DMS53 treated with DMSO at 0.1 percent for 48 hours (cell line): ENCODE results near the gene CTNNA1.

Experiments used
- DNase-seq: peaks from one replicate; lab custom pipeline; 2025; ENCODE audit not compliant: unreplicated experiment; lab: John Stamatoyannopoulos, UW

CTNNA1 gene

GRCh38 chr5:138947780-138948179 lies 194.6 kb downstream of the CTNNA1 start:
- no peak for DNase-seq

GRCh38 chr5:138948471-138949222 lies 195.4 kb downstream of the CTNNA1 start:
- DNase-seq, result no peak

DNA sequence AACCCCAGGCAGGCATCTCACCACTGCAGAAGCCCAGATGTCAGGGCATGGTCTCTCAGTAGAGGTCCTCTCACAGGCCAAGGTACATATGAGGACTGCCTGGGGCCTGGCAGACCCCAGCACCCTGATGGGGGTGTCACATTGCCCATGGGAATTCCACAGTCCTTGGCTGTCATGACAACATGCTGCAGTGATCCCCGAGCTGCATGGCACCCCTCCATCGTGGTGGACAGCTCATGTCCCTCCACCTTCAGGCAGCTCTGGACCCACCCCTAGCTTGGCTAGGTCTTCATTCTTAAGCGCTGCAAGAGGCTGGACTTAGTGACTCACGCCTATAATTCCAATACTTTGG lies 196.0 kb downstream of the CTNNA1 start:
- DNase-seq, result no peak

DNA sequence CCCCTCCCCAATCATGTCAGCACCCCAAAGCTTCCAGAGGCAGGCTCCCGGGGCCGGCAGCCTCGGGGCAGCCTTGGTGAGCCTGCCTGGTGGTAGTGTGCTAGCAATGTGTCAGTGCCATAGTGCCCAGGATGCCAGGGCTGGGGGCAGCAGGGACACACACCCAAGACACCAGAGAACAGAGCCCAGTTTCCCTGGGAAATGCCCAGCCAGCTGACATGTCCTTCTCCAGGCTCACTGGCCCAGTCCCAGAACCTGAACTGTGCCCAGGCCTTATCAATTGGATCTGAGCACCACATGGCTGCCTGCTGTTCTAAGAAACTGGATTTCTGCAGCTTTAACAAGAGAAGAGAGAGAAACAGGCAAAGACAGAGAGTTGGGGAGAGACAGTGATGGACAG lies 196.8 kb downstream of the CTNNA1 start:
- no peak for DNase-seq

DNA sequence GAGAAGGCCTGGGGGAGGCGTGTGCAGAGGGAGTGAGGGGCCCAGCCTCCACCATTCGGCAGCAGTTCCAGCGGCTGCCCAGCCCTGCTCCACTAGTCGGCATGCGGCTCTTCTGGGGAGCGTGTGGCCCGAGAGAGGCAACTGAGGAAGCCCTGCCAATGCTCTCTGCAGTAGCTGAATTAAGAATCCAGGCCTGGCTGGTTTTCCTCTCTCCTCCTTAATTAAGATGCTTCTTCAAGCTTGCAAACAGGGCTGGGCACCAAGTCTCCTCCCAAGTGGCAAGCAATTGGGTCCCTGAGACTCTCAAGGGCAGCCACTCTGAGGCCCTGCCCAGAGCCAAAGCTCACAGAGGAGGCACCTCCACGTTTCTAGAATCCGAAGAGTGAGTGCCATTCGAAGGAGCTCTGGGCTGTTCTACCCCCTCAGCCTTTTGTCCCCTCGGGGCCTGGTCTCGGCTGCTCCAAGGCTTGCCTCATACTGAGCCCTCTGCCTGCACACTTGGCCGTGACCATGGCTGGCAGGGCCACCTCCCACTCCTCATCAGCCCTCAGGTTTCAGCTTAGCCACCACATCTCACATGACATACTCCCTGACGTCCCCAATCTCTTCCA lies 197.3 kb downstream of the CTNNA1 start:
- no peak for DNase-seq

DNA sequence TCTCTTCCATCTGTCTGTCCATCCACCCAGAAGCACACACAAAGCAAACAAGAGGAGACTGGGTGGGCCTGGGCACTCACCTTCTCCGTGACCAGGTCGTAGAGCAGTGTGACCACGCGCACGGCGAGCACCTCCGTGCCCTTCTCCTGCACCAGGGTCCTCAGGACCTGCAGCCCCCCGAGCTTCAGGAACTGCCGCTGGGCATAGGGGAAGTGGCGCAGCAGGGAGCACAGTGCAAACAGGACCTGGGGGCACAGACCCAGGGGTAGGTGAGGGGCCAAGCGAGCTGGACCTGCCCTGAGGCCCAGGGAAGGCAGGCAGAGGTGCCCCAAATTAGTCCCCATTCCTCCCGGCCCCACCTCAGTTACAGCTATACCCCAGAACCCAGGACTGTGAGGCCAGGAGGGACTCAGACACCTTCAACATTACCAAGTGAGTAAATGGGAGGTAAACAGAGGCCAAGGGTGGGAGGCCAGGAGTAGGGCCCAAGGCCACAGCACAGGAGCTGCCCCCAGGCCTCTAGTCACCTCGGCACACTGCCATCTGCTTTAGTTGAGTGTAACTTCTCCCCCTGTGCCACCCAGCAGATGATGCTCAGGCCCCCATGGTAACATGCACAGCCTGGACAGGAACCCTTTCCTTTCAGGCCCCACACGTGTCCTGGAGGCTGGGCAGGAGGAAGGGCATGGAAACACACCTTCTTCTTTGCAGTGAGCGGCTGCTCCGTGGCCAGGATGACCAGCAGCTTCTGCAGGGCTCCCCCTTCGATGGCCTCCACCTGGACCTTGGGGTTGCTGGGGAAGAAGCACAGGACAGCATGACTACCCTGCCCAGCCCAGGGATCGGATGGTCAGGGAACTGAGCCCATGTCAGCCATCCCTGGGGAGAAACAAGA lies 198.1 kb downstream of the CTNNA1 start:
- DNase-seq, result no peak

DNA sequence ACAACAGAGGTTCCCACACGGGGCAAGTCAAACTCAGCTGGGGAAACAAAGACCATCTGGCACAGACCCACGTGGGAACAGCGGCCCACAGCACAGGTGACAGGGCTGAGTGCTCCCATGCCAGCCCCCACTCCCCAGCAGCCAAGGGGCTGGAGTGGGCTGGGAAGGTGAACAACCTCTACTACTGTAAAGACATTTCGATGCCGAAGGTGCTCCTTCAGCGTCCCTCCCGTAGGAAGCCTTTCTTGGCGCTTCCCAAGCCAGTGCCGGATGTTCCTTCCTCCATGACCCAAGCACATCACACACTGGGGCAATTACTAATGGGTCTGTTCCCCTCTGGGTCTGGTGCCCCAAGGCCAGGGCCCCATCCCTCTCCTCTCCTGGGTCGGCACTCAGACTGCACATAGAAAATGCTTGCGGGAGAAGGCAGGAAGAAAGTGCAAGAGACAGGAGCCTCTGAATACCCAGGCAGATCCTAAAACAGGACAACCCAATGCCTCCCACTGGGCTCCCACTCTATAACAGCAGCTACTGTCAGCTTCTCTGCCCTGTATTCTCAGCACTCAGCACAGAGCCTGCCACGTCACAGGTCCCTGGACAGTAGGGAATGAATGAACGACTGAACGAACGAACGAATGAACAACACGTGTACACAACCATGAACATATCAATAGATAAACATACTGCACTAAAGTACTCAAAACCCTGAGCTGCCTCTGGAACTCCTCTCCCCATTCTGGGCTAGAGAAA lies 198.9 kb downstream of the CTNNA1 start:
- no peak for DNase-seq

- DNase-seq, result no peak
Measured at GRCh38 chr5:138952962-138953361, 199.7 kb downstream of the CTNNA1 start.

- peak; percentile 49 for DNase-seq
Measured at GRCh38 chr5:138953387-138954256, 200.4 kb downstream of the CTNNA1 start.

DNA sequence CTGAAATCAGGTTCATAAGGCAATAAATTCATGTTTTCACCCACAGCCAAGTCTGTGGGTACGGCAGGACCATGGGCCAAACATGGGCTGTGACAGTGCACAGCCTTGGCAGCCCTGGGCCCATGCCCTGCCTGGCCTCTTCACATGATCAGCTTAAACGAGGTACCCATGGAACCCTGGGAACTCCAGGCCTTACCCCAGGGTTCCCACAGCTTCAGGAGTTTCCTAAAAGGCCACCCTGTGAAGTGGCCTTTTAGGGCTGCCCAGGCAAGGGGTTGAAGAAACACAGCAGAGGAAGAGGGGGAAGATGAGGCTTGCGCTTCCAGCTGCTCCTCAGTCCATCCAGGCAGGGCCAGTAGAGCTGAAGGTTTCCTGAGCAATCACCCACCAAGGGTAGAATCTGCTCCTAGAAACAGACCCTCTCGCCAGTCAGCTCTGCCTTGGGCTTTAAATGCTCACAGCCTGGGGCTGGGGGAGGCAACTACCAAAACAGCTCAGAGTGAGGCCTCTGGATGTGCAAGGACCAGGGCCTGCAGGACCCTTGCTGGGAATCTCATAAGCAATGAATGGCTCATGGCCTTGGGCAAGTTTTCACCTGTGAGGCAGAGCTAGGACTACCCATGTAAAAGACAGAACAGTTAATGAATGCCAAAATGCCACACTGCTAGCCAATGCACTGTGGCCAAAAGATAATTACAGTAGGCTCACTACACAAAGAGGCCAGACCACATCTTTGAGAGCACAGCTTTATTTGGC lies 201.2 kb downstream of the CTNNA1 start:
- no peak for DNase-seq

DNA sequence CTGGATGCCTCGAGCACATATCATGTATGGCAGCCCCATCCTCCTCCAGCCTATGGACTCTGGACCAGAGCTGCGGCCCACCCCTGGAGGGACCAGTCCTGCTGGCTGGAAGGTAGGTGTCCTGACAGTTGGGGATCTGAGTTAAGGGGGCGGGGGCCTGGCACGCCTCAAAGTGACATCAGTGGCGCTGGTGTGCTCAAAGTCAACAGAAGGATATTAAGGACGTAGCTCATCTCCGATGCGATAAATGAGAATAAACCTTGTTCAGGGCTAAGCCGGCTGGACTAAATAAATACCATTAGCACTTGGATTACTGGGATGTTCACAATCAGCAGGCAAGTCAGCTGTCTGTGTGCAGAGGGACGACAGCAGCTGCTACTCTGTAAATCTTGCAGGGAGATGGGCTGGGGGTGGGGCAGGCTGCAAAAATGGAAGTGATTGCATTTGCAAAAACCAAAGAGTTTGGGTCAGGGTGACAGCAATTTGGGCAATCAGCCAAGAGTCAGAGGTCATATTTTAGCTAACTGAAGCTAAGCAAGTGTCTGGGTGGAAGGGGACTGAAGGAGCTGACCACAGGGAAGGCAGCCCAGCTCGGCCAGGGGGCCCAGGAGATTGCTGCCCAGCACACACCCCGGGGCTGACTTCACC lies 201.9 kb downstream of the CTNNA1 start:
- peak; percentile 94 for DNase-seq

- no peak for DNase-seq
Measured at GRCh38 chr5:138955671-138956295, 202.6 kb downstream of the CTNNA1 start.

GRCh38 chr5:138956801-138957200 lies 203.6 kb downstream of the CTNNA1 start:
- no peak for DNase-seq

- peak; percentile 98 for DNase-seq
Measured at GRCh38 chr5:138960145-138960692, 207.0 kb downstream of the CTNNA1 start.

DNA sequence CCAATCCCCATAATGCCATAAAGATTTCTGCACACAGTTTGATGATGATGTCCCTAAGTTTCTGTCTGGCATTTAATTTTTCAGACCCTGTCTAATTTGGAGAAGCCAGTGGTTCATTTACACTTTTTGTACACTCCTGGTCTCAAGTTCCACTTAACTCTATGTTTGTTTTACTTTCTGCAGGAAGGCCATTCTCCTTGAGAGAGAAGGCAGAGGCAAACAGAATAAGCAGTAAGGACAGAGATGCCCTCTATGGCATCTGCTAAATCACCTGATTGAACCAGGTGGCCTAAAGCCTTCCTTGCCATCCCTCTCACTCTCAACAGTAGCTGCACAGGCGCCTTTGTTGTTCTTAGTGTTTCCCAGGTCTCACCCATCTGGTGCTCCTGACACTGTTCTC lies 208.0 kb downstream of the CTNNA1 start:
- DNase-seq, result peak; percentile 75

GRCh38 chr5:138961729-138962128 lies 208.5 kb downstream of the CTNNA1 start:
- no peak for DNase-seq

- DNase-seq, result no peak
Measured at GRCh38 chr5:138962614-138963370, 209.6 kb downstream of the CTNNA1 start.
